HG03175 (cell line): ENCODE results near the gene QRFP.
"Not testable (repeated sequence)": the region's sequence is repeated elsewhere in the genome, so short reads cannot be mapped to it uniquely, and the experiment has no call there.

Experiments
- ATAC-seq: cut with Tn5 transposase; IDR thresholded peaks from one replicate; pipeline ENCODE4 v1.9.1; 2021; ENCODE audit warnings: mild to moderate bottlenecking, moderate library complexity; ENCODE audit not compliant: unreplicated experiment

QRFP gene

DNA sequence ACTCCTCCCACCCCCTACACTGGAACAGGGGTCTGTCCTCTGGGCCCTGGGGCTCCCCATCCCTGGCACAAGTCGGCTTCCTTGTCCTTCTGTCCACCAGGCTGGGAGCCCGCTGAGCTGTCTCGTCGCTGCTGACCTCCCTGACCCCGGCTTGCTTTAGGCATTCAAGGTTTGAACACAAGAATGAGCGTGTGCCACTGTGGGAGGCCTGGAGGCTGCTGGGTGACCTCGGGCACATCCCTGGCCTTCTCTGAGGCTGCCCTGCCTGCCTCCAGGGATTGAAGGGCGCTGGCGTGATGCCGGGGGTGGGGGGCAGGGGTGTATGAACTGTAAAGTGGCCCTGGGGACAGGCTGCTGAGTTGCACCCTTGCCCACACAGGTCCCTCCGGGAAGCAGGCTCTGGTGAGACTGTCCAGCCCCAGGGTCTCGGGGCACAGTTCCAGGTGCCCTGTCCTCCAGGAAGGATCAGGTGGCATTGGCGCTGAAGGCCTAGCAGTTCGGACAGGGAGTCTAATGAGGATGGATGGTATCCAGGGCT, 24.2 kb upstream of the QRFP start:
- no peak for ATAC-seq

DNA sequence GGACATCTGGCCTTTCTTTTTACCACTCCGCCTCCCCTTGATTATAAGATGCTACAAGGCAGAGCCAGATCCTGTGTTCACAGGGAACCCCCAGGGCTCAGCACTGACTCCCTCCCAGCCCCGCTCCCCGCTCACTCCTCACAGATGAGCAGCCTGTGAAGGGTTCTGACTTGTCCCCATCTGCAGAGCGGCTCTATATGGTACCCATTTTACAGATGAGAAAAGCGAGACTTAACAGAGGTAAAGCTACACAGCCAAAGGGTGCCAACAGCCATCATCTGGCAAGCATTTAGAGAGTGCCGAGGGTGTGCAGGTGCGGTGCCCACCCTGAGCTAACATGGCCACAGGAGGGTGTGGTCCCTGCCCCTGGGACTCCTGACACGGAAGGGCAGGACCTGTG, 23.6 kb upstream of the QRFP start:
- no peak for ATAC-seq

DNA sequence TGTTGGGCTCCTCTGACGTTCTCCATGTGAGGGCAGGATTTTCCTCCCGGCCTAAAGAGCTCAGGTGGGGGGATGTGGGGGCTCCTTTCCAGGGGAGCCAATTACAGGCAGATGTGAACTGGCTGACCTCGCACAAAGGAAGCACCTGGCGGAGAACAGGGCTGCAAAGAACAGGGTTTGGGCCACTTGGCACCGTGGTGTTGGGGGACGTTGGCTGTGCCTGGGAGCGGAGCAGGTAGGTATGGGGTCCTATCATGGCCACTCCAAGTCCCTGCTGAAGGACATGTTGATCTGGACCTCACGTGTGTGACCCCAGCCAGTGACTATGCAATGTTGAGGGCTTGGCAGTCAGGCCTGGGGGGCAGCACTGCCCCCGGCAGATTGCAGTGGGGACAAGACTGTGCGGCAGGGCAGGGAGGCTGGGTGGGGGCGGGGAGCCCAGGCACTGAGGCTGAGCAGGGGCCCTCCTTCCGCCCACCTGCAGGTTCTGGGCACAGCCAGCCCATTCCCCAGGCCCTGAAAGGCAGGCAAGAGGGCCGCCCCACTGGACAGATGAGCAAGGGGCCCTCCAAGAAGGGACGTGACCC, 23.0 kb upstream of the QRFP start:
- ATAC-seq, result no peak

DNA sequence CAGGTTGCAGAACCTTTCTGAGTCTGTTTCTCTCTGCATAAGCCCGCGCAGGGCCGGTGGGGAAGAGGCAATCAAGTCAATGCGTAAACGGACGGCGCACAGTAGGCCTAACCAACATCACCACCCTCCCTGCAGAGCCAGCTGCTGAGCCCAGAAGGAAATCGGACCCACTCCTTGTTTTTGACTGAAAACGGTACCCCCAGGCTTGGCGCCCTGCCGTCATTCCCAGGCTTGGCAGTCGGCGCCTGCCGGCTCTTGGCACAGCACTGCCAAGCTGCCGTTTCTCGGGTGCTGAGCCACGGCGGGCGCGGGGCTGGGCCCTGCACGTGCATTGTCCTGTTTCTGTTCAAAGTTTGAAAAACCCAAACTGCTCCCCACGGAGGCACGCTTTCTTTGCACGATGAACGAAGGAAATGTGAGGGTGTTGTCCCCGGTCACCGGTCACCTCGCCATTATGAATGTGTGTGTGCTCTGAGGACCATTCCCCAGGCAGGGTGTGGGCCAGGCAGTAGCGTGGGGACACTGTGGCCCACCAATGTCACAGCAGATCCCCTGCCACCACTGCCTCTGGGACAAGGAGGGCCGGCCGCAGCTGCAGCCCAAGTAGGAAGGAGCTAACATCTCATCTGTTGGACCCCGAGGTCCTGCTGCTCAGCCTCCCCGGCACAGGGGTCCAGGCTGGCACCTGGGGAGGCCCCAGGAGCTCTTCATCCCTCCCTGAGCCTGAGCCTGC, 22.4 kb upstream of the QRFP start:
- no peak for ATAC-seq

DNA sequence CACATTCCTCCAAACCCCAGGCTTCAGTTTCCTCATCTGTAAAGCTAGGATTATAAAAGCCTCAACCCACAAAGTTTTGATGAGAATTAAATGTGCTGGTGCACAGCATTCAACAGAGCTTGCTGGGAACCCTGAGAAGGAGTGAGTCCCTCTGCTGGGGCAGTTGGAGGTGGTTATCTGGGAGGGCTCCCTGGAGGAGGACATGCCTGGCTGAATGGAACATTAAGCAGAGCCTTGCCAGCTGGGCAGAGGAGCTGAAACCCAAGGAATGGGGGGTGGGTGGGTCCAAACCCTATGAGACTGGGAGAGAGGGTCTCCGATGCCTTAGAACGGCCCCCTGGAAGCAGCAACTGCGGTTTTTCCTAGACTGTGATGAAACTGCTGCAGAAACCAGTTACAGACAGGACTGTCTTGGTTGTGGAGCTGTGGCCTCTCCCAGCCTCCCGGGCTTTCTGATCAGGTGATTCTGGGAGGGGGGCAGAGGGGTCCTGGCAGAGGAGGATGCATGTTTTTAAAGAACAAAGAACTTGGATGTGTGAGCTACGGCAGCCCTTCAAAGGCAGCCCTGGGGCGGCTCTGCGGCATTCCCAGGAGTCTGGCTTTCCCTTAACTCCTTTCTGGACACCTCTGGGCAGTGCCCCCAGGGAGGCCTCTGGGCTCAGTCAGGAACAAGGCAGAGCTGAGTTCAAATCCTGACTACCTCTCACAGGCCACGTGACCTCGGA, 21.7 kb upstream of the QRFP start:
- ATAC-seq, result no peak

DNA sequence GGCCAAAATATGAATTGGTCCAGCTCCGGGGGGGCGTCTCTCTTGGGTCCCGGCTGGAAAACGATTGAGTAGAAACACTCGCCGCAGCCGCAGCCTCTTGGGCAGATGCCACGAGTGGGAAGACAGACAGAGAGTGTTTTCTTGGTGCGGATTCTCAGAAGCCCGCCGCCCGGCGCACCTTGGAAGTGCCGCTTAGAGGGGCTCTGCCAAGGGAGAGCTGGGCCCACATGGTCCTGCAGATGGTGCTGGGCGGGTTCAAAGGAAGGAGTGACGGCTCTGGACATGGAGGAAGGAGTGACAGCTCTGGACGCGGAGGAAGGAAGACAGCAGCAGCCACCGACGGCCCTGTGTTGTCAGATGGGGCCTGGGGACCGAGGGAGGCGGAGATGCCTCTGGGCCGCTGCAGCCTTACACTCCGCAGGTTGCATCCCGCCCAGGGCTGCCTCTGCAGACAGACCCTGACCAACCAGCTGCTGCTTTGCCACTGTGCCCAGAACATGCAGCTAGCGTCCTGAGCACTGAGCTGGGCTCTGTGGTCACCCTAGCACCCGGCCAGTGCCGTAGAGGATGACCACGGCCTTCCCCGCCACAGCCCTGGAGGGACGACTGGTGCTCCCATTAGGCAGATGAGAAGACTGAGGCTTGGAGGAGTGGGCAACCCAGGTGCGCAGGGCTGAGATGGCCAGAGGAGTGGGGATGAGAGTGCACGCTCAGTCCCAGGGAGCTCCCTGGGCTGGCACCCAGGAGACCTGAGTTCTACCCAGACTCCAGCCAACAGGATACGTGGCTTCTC, 20.8 kb upstream of the QRFP start:
- ATAC-seq, result no peak

DNA sequence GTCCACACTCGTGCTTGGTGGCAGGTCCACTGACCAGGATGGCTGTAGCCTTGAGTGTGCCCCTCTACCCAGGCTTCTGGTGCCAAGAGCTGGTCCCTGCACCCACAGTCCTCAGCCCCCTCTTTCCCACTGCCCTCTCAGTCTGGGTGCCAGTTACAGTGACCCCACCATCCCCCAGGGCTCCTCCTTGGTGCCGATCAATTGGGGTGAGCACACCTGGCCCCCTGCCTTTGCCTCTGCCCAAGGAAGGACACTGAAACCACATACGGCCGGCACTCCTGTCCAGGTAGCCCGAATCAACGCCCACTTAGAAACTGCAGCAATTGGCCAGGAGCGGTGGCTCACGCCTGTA, 18.5 kb upstream of the QRFP start:
- ATAC-seq, result no peak

DNA sequence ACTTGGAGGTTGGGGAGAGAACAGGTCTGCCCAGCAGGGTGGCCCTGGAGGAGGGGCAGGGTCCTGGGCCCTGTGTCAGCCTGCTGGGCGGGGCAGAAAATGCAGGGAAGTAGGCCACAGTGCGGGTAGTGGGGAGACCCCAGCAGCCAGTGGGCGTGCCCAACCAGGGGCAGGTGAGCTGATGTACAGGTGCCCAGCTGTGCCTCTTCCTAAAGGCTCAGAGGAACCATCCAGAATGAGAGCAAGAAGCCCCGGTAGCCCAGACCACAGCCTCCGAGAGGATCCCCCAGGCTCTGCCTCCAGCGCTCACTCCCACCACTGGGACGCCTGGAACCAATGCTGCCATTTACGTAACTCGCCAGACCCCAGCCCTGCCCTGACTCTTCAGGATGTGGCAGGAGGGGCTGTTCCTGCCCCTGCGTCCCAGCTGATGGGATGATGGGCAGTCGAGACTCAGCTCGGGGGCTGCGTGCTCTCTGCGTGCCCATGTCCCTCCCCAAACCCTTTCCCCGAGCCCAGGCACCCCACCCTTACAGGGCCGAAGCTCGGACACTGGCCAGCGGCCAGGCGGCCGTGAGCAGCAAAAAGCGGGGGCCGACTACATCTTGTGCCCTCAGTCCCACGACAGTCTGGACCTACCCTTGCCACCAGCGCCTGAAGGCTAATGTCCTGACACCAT, 17.9 kb upstream of the QRFP start:
- ATAC-seq, result no peak

DNA sequence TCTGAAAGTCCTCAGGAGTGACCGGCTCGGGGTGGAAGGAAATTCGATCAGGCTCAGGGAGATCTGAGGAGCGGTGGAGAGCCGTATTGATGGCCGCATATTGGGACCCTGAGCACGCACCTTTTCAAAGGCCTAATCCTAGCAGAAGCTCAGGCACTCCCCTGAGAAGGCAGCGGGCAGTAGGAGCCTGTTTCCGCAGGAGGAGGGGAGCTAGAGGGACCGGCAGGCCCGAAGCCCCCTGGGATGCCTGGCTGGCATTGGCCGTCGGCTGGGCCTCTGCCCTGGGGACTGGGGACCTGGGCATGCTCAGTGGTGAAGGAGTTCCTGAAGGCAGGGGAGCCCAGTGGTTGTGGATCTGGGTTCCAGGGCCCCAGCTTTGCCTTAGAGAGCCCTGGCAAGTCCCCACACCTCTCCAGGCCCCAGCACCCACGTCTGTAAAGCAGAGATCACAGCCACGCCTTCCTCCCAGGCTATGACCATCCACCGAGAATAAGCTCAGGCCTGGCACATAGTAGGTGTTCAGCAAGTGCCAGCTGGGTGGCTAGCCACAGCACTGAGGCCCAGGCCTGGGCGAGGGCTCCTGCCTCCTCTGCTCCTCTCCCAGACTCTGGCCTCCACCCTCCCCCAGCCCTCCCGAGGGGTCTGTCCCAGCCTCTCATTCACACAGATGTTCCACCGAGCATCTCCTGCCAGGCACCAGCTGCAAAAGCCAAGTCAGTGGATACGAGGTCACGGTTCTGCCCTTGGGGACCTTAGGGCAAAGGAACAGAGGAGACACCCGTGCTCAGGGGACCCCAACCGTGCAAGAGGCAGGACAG, 17.2 kb upstream of the QRFP start:
- no peak for ATAC-seq

DNA sequence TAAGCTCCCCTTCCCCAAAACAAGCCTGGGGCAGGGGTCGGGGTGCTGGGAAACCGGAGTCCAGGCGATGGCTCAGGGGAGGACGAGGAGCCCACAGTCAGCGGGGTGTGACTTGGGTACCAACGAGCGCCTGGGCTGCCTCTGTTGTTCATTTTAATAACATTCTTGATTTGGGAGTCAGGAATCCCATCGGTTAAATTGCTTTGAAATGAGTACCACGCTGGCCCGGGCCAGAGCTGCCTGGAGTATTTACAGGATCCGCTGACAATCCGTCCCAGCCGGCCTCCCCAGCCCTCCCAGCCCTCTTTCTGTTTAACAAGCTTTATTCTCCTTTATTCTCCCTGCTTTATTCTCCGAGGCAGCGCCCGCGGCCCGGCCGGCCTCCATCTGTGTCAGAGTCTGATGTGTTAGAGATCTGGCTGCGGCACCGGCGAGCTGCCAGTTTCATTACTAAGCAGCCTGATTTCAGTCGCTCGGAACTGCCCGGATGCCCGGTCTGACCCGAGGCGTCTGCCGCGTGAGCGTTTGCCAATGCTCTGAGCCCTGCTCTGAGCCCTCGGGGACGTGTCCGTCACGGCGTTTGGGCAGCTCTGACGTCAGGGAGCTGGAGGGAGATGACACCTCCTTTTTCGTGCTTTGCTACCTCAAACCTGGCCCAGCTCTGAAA, 16.5 kb upstream of the QRFP start:
- ATAC-seq, result no peak

DNA sequence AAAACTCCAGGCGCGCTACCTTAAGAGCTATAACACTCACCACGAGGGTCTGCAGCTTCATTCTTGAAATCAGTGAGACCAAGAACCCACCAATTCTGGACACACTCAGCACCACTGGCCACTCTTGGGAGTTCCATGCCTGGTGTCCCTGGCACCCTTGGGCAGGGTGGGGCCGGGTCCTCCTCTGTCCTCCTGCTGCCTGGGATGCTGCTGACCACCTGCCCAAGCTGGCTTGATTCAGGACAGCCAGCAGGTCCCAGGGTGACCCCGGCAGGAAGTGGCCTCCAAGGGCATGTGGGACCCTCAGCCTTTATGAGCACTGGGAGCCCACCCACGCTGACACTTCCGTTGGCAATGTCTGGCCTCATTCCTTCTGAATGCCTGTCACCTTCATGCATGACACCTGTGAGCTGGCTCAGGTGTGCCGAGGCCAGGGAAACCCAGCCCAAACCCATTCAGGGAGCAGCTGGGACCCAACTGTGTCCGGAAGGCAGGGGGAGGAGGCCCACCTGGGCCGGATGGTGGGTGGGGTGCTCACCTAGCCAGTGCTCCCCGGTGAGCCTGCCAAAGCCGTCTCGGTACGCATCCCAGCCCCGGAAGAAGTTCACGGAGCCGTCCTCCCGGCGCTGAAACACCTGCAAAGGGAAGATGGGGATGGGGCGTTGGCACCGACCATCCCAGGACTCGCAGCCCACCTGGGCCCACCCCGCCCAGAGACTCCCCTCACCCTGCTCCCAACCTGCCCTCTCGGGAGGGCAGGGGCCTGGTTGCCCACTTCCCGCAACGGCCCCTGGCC, 14.8 kb upstream of the QRFP start:
- ATAC-seq, result no peak

DNA sequence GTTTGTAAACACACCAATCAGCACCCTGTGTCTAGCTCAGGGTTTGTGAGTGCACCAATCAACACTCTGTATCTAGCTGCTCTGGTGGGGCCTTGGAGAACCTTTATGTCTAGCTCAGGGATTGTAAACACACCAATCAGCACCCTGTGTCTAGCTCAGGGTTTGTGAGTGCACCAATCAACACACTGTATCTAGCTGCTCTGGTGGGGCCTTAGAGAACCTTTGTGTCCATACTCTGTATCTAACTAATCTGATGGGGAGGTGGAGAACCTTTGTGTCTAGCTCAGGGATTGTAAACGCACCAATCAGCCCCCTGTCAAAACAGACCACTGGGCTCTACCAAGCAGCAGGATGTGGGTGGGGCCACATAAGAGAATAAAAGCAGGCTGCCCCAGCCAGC, 14.1 kb upstream of the QRFP start:
- not testable (repeated sequence) for ATAC-seq

DNA sequence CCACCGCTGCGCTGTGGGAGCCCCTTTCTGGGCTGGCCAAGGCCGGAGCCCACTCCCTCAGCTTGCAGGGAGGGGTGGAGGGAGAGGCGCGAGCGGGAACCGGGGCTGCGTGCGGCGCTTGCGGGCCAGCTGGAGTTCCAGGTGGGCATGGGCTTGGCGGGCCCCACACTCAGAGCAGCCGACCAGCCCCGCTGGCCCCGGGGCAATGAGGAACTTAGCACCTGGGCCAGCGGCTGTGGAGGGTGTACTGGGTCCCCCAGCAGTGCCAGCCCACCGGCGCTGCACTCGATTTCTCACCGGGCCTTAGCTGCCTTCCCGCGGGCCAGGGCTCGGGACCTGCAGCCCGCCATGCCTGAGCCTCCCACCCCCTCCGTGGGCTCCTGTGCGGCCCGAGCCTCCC, 13.4 kb upstream of the QRFP start:
- ATAC-seq, result not testable (repeated sequence)

DNA sequence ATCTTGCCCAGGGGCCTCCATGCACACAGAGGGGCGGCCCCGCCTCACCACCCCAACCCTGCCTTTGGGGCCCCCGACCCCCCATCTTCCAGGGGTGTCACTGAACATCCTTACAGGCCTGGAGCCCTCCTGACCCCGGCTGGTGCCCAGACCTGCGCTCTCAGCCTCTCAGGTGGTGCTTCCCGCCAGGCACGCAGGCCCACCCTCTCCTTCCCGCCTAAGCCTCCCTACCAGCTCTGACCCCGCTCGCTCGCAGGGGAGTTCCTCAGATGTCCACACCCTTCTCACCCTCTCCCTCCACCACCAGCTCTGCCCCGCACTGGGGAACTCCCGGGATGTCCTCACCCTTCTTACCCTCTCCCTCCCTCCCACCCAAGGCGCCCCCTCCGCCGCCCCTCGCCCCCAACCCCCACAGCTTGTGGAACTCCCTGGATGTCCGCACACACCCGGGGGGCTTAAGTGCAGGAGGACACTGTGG, 12.3 kb upstream of the QRFP start:
- no peak for ATAC-seq

DNA sequence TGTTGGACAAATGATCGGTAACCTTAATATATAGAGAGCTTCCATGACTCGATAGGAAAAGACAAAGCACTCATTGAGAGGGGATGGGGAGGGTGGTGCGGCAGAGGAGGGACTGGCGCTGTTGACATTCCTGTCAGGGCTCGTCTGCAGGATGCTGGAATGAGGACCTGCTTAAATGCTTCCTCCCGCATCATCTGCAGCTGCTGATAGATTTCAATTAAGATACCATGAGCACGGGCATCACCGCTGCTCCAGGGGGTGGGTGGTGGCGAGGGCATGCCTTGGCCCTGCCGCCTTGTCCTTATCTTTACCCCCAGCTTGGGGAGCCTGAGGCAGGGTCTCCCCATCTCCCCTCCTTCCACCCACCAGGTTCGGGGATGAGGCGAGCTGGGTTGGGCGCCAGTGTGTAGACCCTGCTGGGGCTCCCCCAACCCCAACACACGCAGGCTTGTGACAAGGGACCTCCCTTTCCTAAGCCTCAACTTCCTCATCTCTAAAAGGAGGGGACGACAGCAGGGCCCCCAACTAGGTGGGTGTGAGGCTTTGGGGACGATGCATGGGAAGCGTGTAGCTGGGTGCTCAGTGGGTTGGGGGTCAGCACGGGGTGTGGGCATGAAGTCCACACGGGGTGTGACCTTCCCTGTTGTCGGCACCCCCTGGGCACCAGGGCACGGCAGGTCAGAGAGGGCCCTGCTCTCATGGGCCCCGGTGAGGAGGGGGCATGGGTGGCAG, 11.7 kb upstream of the QRFP start:
- ATAC-seq, result no peak

DNA sequence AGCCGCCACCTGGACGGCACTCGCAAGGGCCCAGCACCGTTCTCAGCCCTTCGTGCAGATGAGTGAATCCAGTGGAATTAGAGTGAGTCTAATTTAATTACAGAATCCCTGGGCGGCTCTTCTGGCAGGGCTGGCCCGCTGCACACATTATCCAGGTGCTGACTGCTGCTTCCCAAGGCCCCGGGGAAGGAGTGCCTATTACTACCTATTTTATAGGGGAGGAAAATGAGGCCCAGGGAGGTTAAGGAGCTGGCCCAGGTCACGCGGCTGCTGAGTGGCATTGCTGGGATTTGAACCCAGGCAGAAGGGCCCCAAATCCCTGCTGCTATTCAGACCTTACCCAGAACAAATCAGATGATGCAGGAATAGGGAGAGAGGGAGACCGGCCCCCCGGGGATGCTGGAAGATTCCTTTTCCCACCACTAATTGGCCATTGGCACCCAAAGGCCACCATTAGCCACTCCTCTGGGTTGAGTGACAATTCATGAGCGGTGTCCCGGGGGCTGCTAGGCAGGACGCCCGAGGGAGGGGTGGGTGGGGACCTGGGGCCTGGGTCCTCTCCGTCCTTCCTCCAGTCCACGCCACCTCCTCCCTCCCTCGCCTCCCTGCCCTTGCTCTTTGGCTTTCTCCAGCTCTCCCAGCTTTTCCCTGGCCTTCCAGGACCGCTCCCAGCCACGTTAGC, 10.3 kb upstream of the QRFP start:
- ATAC-seq, result no peak
